GM12874 (cell line): ENCODE measurements around the gene SLC35E1.

Experiments used
- TF ChIP-seq, protein P1 (sequence below): IDR thresholded peaks from 2 replicates; pipeline ENCODE4 v1.5.1; 2011; ENCODE audit warnings: low read depth, mild to moderate bottlenecking, control low read depth, low read length, moderate library complexity; ENCODE audit not compliant: insufficient read depth

Gene SLC35E1

DNA sequence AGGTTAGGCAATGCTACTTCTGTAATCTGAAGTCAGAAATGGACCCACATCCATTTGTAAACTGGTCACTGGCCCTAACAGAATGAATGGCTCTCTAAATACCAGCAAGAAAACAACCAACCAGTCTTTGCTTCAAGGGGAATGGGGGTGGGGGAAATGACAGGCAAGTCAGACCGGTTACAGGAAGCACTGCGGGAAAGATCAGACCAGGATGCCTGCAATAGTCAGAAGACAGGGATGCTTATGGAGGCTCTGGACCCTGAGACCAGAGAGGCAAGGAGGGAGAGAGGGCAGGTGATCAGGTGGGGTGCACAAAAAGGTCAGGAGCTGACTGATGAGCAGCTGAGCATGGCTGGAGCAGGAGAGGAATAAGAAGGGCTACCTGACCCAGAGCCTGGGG is 42.7 kb upstream of the SLC35E1 start:
- TF ChIP-seq, protein P1, sequence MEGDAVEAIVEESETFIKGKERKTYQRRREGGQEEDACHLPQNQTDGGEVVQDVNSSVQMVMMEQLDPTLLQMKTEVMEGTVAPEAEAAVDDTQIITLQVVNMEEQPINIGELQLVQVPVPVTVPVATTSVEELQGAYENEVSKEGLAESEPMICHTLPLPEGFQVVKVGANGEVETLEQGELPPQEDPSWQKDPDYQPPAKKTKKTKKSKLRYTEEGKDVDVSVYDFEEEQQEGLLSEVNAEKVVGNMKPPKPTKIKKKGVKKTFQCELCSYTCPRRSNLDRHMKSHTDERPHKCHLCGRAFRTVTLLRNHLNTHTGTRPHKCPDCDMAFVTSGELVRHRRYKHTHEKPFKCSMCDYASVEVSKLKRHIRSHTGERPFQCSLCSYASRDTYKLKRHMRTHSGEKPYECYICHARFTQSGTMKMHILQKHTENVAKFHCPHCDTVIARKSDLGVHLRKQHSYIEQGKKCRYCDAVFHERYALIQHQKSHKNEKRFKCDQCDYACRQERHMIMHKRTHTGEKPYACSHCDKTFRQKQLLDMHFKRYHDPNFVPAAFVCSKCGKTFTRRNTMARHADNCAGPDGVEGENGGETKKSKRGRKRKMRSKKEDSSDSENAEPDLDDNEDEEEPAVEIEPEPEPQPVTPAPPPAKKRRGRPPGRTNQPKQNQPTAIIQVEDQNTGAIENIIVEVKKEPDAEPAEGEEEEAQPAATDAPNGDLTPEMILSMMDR = no peak

DNA sequence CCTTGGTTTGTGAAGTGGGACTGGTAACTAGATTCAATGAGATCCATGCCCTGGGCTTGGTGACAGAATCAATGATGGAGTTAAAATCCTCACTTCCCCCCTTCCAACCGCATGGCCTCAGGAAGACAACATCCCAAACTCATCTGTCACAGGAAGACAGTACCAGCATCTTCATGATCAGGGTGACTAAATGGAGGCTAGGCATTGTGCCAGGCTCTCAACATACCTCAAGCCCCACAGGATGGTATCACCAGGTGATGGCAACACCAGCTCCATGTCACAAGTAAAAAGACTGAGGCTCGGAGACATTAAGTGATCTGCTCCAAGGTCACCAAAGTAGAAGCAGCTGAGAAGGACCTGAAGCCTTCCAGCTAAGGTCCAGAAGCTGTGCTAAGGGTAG is 41.6 kb upstream of the SLC35E1 start:
- TF ChIP-seq, protein P1 = no peak

GRCh38 chr19:16612636-16613035 is 40.4 kb upstream of the SLC35E1 start:
- TF ChIP-seq, protein P1 = no peak

DNA sequence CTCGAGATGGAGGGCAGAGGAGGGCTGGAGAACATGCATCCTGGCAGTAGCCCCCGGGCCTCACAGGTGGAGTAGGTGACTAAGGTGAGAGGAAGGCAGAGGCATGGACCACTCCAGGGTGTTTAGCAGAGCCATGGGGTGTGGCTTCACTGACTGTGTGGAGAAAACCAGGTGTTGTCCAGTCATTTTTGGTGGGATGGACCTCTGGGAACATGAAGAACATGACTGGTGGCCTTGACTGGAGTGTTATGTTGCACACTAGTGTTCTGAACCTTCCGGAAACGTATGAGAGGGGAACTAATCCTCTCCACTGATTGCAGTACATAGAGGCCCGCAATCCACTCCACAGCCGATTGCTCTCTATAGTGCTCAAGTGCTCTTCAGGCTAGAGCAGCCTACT is 38.9 kb upstream of the SLC35E1 start:
- TF ChIP-seq, protein P1 = no peak

- TF ChIP-seq, protein P1 = no peak
Observed at GRCh38 chr19:16609511-16610200, 37.4 kb upstream of the SLC35E1 start.

DNA sequence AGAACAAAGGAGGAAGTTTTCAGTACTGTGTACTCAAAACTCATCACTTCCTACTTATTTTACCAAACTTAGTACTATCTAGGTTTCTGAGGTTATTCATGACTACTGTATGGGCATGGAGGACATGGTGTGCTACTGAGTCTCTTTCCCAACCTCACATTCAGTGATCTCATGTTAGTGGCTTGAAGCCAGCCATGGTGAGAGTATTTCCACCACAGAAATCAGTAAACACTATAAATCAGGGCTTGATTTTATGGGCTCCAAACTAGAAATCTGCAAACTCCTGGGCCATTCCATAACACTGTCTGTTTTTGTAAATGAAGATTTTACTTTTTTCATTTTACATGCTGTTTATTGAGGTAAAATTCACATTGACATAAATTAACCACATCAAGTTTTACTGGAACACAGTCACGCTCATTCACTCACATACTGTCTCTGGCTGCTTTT is 36.1 kb upstream of the SLC35E1 start:
- TF ChIP-seq, protein P1 = no peak

DNA sequence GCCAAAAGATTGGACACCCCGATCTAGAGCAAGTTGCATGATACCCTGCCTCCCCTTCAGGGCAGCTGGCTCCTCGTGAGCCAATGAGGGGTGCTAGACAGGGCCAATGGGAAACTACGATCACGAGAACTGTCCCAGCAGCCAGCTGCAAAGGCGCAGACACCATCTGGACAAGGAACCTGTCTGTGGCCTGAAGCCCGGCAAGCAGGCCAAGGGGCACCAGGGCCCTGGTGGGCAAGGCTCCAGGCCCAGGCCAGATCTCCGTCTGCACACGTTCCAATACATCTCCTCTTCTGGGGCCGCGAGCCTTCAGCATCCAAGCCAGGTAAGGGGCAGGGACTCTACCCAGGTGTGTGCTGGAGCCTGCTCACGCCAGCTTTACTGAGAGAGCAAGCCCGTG is 35.6 kb upstream of the SLC35E1 start:
- TF ChIP-seq, protein P1 = no peak
